HFF-Myc (cell line): ENCODE measurements around the gene BIRC6.
A peak's percentile ranks its signal among the peaks of the same experiment; 100 is the strongest.
"Not testable (repeated sequence)": the region's sequence is repeated elsewhere in the genome, so short reads cannot be mapped to it uniquely, and the experiment has no call there.

Experiments used
- DNase-seq: peaks from one replicate; pipeline ENCODE4 v3.0.0-alpha.2; 2011; ENCODE audit warnings: low read depth; ENCODE audit errors: extremely low read depth
- H3K4me3 ChIP-seq: replicated peaks from 2 replicates; pipeline ENCODE4 v1.5.1; 2011; ENCODE audit warnings: low read depth, mild to moderate bottlenecking, control low read depth, low read length
- TF ChIP-seq, protein P1 (sequence below): IDR thresholded peaks from 2 replicates; pipeline ENCODE4 v1.5.1; 2012; ENCODE audit warnings: mild to moderate bottlenecking, low read depth, low read length, control low read depth; ENCODE audit errors: missing control alignments

BIRC6 gene, protein sequence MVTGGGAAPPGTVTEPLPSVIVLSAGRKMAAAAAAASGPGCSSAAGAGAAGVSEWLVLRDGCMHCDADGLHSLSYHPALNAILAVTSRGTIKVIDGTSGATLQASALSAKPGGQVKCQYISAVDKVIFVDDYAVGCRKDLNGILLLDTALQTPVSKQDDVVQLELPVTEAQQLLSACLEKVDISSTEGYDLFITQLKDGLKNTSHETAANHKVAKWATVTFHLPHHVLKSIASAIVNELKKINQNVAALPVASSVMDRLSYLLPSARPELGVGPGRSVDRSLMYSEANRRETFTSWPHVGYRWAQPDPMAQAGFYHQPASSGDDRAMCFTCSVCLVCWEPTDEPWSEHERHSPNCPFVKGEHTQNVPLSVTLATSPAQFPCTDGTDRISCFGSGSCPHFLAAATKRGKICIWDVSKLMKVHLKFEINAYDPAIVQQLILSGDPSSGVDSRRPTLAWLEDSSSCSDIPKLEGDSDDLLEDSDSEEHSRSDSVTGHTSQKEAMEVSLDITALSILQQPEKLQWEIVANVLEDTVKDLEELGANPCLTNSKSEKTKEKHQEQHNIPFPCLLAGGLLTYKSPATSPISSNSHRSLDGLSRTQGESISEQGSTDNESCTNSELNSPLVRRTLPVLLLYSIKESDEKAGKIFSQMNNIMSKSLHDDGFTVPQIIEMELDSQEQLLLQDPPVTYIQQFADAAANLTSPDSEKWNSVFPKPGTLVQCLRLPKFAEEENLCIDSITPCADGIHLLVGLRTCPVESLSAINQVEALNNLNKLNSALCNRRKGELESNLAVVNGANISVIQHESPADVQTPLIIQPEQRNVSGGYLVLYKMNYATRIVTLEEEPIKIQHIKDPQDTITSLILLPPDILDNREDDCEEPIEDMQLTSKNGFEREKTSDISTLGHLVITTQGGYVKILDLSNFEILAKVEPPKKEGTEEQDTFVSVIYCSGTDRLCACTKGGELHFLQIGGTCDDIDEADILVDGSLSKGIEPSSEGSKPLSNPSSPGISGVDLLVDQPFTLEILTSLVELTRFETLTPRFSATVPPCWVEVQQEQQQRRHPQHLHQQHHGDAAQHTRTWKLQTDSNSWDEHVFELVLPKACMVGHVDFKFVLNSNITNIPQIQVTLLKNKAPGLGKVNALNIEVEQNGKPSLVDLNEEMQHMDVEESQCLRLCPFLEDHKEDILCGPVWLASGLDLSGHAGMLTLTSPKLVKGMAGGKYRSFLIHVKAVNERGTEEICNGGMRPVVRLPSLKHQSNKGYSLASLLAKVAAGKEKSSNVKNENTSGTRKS (N-terminal part only)

DNA sequence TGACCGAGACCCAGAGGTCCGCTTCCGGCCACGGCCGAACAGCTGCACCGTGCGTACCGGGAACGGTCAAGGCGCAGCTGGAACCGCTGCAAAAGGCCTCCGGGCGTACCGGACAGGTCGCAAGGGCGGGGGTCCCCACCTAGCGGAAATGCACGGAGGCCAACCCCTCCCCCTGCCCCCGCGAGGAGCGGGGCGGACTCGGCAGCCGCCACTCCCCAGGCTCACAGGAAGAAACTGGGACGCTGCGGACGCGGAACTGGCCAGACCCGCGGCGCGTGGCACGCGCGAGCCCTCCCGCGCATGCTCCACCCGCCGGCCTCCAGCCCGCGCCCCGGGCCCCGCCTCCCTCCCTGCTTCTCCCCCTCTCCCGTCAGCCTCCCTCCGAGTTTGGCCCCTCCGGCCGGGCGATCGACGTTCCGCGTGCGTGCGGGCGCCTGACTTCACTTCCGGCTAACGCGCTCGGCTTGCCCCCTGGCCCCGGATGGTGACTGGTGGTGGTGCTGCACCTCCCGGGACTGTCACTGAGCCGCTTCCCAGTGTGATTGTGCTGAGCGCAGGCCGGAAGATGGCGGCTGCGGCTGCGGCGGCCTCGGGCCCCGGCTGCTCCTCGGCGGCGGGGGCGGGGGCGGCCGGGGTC lies at the start of gene BIRC6:
Gene BIRC6, plus strand, starts transcription at position 343 of the 637 bp plus-strand sequence. Its CDS starts 139 bp downstream, at position 482.
- TF ChIP-seq, protein P1, sequence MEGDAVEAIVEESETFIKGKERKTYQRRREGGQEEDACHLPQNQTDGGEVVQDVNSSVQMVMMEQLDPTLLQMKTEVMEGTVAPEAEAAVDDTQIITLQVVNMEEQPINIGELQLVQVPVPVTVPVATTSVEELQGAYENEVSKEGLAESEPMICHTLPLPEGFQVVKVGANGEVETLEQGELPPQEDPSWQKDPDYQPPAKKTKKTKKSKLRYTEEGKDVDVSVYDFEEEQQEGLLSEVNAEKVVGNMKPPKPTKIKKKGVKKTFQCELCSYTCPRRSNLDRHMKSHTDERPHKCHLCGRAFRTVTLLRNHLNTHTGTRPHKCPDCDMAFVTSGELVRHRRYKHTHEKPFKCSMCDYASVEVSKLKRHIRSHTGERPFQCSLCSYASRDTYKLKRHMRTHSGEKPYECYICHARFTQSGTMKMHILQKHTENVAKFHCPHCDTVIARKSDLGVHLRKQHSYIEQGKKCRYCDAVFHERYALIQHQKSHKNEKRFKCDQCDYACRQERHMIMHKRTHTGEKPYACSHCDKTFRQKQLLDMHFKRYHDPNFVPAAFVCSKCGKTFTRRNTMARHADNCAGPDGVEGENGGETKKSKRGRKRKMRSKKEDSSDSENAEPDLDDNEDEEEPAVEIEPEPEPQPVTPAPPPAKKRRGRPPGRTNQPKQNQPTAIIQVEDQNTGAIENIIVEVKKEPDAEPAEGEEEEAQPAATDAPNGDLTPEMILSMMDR, result no peak
- DNase-seq, result peak; percentile 85

DNA sequence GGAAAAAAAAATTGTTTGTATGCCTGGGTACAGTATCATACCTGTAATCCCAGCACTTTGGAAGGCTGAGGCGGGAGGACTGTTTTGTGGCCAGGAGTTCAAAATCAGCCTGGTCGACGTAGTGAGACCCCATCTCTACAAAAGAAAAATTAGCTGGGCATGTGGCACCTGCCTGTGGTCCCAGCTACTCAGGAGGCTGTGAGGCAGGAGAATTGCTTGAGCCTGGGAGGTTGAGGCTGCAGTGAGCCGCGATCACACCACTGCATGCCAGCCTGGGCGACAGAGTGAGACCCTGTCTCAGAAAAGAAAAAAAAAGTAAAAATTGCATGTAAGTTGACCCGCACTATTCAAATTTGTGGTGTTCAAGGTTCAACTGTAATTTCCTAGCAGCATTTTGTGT lies 46.2 kb upstream of the BIRC6 start:
- TF ChIP-seq, protein P1, result no peak
- no peak for DNase-seq
- no peak overlapping the region for H3K4me3 ChIP-seq

More for the DNA sequence above, at the start of gene BIRC6:
- peak within 1 kb of the TSS; percentile 96 for H3K4me3 ChIP-seq

DNA sequence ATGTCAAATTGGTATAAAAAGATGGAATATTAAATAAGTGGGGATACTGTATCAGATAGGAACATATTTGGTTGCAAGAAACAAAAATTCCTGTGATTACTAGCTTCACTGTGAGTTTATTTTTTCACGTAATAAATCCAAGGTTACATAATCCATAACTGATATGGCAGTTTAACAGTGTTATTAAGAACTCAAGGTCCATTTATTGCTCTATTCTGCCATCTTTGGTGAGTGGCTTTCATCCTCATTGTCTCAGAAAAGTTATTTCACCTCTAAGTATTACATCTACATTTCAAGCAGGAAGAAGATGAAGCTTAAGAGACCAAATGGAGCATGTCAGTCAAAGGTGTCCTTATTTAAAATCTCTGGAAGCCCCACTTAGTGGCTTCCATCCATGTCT lies 41.9 kb upstream of the BIRC6 start:
- TF ChIP-seq, protein P1, result no peak
- no peak overlapping the region for H3K4me3 ChIP-seq
- DNase-seq, result no peak

DNA sequence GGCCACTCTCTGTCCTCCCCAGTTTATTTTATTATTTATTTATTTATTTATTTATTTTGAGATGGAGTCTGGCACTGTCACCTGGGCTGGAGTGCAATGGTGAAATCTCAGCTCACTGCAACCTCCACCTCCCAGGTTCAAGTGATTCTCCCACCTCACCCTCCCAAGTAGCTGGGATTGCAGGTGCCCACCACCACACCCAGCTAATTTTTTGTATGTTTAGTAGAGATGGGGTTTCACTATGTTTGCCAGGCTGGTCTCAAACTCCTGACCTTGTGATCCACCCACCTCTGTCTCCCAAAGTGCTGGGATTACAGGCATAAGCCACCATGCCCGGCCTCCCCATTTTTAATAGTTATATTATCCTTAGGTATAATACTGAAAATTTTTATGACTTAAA lies 28.1 kb upstream of the BIRC6 start:
- not testable (repeated sequence) for DNase-seq, H3K4me3 ChIP-seq

DNA sequence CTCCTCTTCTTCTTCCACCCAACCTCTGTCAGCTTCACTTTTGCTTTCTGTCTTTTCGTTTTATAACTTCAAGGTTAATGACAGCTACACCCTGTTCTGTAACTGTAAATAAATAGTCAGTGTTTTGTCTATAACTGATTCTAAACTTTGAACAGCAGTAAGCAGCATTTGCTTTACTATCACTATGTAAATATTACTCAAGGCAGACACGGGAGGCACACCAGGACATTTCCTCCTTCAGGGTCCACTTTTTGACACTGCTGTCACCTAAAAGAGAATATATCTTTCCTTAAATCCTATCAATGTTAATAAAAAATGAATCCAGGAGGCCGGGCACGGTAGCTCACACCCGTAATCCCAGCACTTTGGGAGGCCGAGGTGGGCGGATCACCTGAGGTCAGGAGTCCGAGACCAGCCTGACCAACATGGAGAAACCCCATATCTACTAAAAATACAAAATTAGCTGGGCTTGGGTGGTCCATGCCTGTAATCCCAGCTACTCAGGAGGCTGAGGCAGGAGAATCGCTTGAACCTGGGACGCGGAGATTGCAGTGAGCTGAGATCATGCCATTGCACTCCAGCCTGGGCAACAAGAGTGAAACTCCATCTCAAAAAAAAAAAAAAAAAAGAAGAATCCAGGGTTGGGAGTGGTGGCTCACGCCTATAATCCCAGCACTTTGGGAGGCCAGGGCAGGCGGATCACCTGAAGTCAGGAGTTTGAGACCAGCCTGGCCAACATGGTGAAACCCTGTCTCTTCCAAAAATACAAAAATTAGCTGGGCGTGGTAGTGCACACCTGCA lies 27.4 kb upstream of the BIRC6 start:
- not testable (repeated sequence) for DNase-seq

DNA sequence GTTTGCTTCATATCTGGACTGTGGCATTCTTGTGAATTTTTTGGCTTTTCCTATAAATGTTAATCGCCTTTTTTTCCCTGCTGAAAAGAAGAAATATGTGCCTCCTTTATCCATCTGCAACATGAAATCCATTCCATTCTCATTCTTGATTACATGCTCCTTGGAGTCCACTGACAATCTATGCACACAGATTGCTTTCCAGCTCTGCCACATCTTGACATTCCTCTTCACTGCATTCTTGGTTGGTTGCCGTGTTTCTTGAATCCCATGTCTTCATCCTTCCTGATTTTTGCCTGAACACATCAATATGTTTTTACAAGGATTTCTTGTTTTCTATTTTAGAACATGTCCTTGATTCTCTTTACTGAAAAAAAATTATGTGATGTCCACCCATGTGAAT lies 26.7 kb upstream of the BIRC6 start:
- H3K4me3 ChIP-seq, result no peak overlapping the region
- no peak for DNase-seq
- TF ChIP-seq, protein P1, result no peak

More for the DNA sequence above, 27.4 kb upstream of the BIRC6 start:
- not testable (repeated sequence) for H3K4me3 ChIP-seq
